ENCODE data around the gene UBXN2A.

- no peak for TF ChIP-seq CTCF (IDR thresholded peaks at IDR 0.05 in 8 of 11, conservative IDR thresholded peaks at IDR 0.05 in 3 of 11)
- no peak for TF ChIP-seq POLR2A (IDR thresholded peaks at IDR 0.05)
- TF ChIP-seq POLR2AphosphoS5 (IDR thresholded peaks at IDR 0.05), result no peak
These were observed 75.5 kb downstream of the UBXN2A start for GRCh38 chr2:24015562-24016375.
